Hematopoietic multipotent progenitor cell (in vitro differentiated cells): ENCODE data around the gene CYP39A1. TPM values are rescaled to one million over a fixed set of nuclear protein-coding genes. Genes with fewer than 3 reads are reported as not detected.

ENCODE experiments used
- total RNA-seq: library from RNA; depleted of rRNA; stranded (reverse); fragments of >200 nt; gene quantifications from one replicate; pipeline ENCODE4 v1.2.3, GENCODE V29; 2012

CYP39A1 gene
- total RNA-seq, 1 donor, result under 0.01 TPM

Other genes with a start within 250 kb of the CYP39A1 start
- under 0.01 TPM for gene RCAN2, start 161.4 kb downstream of the CYP39A1 start, total RNA-seq
- 5.7 TPM for gene SLC25A27, start 157 bp upstream of the CYP39A1 start, total RNA-seq
- gene TDRD6, start 35.1 kb upstream of the CYP39A1 start, total RNA-seq, result under 0.01 TPM
- gene PLA2G7, start 82.6 kb upstream of the CYP39A1 start, total RNA-seq, result not detected
- gene ANKRD66, start 94.1 kb upstream of the CYP39A1 start, total RNA-seq, result not detected
- gene MEP1A, start 140.6 kb upstream of the CYP39A1 start, total RNA-seq, result not detected